CMK (cell line): Measurements from ENCODE around the gene BRICD5.

Experiments
- DNase-seq: peaks from one replicate; pipeline ENCODE4 v3.0.0-alpha.2; 2010; ENCODE audit warnings: low read depth

The BRICD5 gene

GRCh38 chr16:2180962-2181923 lies 29.4 kb downstream of the BRICD5 start:
- no peak for DNase-seq

- no peak for DNase-seq
Observed at GRCh38 chr16:2180461-2180860, 30.2 kb downstream of the BRICD5 start.

DNA sequence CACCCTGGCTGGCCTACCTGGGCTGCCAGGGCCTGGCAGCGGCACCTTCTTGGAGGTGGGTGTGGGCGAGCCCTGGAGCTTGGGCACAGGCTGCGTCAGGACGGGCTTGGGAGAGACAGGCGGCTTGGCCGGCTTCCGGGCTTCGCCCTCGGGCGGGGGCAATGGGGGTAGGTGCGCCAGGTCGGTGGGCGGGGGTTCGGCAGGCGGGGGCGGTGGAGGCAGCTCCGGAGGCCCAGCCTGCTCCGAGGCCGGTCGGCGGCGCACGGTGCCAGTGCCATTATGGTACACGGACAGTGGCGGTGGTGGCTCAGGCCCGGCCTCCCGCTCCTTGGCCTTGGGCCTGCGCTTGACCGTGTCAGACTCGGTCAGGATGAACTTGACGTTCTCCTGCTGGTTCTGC lies 31.1 kb downstream of the BRICD5 start:
- no peak for DNase-seq

DNA sequence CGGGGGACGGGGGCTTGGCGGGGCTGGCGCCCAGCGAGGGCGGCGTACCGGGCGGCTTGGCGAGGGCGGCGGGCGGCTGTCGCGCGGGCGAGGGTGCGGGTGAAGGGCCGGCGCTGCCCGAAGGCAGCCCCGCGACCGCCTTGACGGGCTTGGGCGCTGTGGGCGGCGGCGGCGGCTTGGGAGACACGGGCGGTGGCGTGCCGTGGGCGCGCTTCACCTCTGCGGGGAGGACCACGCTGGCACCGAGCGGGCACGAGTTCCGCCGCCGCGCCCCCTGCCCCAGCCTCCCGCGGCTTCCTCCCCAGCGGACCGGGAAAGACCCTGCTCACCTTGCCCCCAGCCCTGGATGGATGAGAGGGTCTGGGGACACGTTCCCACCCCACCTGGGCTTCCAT lies 31.6 kb downstream of the BRICD5 start:
- no peak for DNase-seq

DNA sequence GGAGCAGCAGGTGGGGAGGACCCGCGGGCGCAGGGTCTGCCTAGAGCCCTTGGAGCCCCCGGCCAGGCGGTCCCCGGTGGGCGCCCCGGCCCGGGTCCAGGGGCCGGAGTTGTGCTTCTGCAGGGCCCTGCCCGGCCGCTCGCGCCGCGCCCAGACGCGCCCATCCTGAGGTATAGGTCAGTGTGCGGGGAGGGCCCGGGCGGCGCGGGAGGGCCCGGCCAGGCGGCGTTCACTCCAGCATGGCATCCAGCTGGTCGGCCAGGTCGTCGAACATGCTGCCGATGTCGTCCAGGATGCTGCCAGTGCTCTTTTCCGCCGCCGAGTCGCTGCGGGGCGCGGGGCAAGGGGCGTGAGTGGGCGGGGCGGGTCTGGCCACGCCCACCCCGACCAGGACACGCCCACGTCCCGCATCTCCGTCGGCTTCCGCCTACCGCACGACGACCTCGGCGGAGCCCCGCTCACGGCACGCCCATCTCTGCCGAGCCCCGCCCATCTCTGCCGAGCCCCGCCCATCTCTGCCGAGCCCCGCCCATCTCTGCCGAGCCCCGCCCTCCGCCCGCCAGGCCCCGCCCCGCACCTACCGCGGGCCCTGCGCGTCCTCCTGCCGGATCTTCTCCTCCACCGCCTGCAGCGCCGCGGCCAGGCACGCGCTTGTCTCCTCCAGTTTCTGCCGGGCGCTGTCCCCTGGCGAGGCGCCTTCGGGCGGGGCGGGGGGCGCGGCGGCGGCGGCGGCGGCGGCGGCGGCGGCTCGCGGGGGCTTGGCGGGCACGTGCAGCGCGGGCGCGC lies 32.1 kb downstream of the BRICD5 start:
- DNase-seq = no peak

- DNase-seq = no peak
Observed at GRCh38 chr16:2177561-2177960, 33.1 kb downstream of the BRICD5 start.

DNA sequence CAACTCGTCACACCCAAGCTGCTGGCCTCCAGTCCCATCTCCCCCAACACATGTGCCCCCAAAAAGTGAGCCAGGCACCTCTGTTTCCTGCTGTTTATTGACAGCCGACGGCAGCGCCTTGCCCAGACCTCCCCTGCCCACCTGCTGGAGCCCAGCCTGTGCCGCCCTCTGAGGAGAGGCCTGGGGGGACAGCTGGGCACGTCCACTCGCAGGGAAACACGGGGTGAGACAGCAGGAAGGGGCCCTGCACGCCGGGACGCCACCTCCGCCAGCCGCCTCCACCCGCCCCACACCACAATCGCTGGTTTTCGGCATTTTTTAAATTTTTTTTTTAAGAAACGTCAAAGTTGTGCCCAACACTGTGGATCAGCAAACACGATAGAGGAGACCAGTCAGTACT lies 33.6 kb downstream of the BRICD5 start:
- no peak for DNase-seq

DNA sequence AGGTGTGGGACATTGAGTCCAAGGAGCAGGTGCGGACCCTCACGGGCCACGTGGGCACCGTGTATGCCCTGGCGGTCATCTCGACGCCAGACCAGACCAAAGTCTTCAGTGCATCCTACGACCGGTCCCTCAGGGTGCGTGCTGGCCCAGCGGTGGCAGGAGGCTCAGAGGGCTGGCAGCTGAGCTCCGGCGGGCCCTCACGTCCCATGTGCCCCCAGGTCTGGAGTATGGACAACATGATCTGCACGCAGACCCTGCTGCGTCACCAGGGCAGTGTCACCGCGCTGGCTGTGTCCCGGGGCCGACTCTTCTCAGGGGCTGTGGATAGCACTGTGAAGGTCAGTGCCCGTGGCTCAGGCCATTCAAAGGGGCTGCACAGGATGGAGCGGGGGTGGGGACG lies 34.6 kb downstream of the BRICD5 start:
- DNase-seq = no peak

- DNase-seq = no peak
Observed at GRCh38 chr16:2175454-2175853, 35.2 kb downstream of the BRICD5 start.

GRCh38 chr16:2174396-2175131 lies 36.1 kb downstream of the BRICD5 start:
- no peak for DNase-seq

GRCh38 chr16:2173916-2174315 lies 36.7 kb downstream of the BRICD5 start:
- DNase-seq = no peak

DNA sequence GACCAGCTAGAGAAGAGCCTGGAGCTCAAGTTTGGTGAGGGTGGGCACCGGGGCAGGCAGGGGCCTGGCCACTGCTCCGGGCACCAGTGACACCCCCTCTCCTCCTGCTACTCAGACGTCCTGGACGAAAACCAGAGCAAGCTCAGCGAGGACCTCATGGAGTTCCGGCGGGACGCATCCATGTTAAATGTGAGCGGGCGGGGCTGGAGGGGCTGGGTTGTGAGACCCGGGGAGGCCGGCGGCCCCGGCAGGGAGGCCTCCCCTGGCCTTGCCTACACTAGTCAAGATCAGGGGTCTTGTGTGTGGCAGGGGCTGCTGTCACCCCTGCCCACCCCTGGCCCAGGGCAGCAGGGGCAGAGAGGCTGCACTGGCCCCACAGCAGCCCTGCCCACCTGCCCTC lies 37.3 kb downstream of the BRICD5 start:
- DNase-seq = no peak

- DNase-seq = no peak
Observed at GRCh38 chr16:2172688-2173335, 37.9 kb downstream of the BRICD5 start.

GRCh38 chr16:2171601-2172178 lies 39.0 kb downstream of the BRICD5 start:
- DNase-seq = no peak

- no peak for DNase-seq
Observed at GRCh38 chr16:2170587-2171435, 39.9 kb downstream of the BRICD5 start.

DNA sequence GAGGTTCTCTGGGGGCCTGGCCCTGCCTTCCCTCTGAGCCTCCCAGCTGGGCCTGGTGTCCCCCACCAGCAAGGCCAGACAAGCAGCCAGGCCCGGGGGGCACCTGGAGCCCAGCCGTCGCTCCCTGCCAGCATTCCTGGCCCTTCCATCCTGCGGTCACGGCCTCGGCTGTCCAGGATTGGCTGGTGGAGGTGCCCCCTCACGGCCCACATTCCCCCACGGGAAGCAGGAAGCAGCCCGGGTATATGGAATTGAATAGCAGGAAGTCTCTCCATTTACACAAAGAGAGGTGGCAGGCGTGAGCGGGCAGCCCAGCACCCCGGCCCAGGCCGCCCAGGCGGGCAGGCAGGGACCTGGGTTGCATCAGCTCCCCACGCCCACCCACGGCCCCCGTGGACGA lies 40.6 kb downstream of the BRICD5 start:
- DNase-seq = no peak

- DNase-seq = no peak
Observed at GRCh38 chr16:2167068-2167638, 43.5 kb downstream of the BRICD5 start.

- no peak for DNase-seq
Observed at GRCh38 chr16:2166263-2167067, 44.2 kb downstream of the BRICD5 start.

GRCh38 chr16:2165861-2166260 lies 44.8 kb downstream of the BRICD5 start:
- no peak for DNase-seq
